ENCODE measurements around the gene PLCB1.

Gene PLCB1

DNA sequence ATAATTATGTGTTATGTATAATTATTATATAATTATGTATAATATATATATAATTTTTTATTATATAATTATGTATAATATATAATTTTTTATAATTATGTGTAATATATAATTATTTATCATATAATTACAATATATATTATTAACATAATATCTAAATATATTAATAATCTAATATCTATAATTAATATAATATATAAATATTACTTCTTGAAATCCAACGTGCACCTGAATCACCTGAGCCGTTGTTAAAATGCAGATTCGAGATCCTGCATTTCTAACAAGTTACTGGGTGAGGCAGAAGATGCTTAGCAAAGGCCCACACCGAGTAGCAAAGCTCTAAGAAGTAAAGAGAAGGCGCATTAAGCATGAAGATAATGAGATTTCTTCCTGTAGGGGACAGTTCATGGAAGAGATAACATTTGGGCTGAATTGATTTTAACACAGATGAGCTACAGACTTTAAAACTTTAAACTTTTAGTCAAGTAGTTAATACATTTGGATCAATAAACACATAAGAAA is 530.4 kb downstream of the PLCB1 start:
- no peak for TF ChIP-seq GATA1 (IDR thresholded peaks at IDR 0.05; ENCODE audit: low read depth, low read length)
- TF ChIP-seq POLR2A (IDR thresholded peaks at IDR 0.05; ENCODE audit: low read length), result no peak
- DNase-seq, result peak; percentile 2 to 4

- no peak for TF ChIP-seq POLR2A (IDR thresholded peaks at IDR 0.05; ENCODE audit: low read length)
- no peak for DNase-seq
Measured at GRCh38 chr20:8663424-8663823, 531.4 kb downstream of the PLCB1 start.

GRCh38 chr20:8664778-8665177 is 532.7 kb downstream of the PLCB1 start:
- TF ChIP-seq POLR2A (IDR thresholded peaks at IDR 0.05; ENCODE audit: low read length), result no peak
- TF ChIP-seq GATA1 (IDR thresholded peaks at IDR 0.05; ENCODE audit: low read depth, low read length), result no peak
- no peak for DNase-seq

DNA sequence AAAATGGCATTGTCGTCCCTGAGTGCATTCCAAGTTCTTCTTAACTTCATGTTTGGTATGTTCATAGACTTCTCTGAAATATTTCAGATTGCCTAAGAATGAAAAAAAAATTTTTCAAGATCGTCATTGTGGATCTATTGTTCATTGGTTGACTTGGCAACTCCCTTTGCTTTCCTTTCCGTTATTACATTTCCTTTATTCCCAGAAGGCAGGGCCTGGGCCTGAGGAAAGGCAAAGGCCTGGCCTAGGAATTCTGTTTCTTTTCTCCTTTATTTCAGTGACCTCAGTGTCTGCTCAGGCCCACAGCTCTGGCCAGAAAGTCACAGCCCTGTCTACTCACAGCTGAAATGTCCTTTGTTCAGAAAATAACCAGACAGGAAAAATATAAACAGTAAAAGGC is 535.2 kb downstream of the PLCB1 start:
- TF ChIP-seq GATA1 (IDR thresholded peaks at IDR 0.05; ENCODE audit: low read depth, low read length), result no peak
- no peak for TF ChIP-seq POLR2A (IDR thresholded peaks at IDR 0.05; ENCODE audit: low read length)
- no peak for DNase-seq

DNA sequence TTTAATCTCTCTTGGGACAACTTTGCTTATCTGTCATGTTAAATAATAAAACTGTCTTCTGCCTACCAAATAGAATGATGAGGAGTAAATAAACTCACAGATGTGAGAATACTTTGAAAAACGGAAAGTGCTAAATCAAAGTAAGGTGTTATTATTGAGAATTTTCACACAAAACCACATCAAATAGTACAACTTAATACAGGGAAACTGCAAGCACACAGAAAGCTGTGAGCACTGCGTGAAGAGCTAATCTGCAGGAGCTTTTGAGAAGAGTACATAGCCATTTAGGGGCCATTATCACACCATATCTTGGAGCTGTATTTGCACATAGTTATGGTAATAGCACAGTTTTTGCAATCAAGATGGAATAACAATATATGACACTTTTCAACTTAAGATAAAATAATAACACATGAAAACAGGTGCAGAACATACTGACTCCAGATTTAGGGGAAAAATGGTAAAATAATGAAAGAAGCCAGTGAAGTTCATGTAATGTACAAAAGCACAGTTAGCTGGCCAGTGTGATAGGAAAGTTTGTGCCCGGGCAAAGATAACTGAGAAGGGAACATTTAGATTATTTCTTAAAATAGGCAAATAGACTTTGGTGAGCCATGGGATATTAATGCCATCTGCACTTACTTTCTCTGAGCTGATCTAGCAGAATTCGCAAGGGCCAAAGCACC is 538.3 kb downstream of the PLCB1 start:
- DNase-seq, result no peak
- TF ChIP-seq POLR2A (IDR thresholded peaks at IDR 0.05; ENCODE audit: low read length), result no peak
- no peak for TF ChIP-seq GATA1 (IDR thresholded peaks at IDR 0.05; ENCODE audit: low read depth, low read length)

DNA sequence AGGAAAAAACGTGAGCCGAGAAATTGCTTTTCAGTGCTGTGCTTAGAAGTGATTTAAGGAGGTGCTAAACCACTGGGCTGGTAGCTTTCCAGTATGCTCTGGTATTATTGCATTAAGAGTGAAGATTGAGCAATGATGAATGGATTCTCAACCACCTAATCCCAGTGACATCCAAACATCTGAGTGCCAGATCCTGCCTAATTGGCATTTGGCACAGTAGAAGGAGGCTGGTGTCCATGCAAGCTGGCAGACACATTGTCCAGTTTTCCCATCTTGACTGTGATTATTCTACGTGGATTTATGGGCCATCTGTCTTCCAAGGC is 538.8 kb downstream of the PLCB1 start:
- no peak for TF ChIP-seq POLR2A (IDR thresholded peaks at IDR 0.05; ENCODE audit: low read length)
- TF ChIP-seq GATA1 (IDR thresholded peaks at IDR 0.05; ENCODE audit: low read depth, low read length), result no peak
- no peak for DNase-seq

DNA sequence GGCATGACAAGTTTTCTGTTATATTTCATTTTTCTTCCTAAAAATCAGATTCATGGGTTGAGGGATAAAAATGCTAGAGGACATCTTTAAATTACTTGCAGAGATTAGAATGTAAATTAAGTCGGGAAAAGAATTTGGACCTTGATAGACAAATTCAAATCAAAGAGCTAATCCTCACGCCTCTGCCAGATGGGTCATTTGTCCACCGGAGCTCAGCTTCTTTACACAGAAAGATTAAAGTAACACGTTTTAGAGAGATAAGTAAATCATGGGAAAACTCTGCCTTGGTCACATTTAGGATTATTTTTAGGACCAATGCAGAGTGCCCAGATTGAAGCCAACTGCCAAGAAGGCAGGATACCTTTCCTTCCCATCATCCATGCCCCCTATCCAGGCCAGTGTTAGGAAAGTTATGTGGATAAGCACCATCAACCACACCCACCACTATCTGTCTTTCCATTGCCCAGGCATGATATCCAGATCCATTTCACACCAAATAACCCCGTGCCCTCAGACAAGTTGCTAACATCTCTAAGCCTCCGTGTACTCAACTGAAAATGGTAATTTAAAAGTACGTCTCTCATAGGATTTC is 539.4 kb downstream of the PLCB1 start:
- no peak for DNase-seq
- TF ChIP-seq POLR2A (IDR thresholded peaks at IDR 0.05; ENCODE audit: low read length), result no peak

DNA sequence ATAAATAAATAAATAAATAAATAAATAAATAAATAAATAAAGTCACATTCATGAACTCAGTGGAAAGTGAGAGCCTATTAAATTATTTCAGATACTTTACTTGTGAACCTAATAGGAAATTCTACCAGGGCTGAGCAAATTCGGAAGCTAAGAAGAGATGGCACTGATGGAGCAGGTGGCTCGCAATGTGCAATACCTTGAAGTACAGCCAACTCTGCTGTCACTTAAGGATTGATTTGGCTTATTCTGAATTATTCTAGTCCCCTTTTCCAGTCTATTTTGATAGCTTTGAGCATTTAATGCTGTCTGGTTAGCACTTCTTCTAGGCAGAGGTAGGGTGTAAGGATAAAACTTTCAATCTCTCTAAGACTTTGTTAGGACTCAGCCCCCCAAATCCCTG is 541.0 kb downstream of the PLCB1 start:
- DNase-seq, result no peak
- TF ChIP-seq GATA1 (IDR thresholded peaks at IDR 0.05; ENCODE audit: low read depth, low read length), result no peak
- TF ChIP-seq POLR2A (IDR thresholded peaks at IDR 0.05; ENCODE audit: low read length), result no peak

- TF ChIP-seq POLR2A (IDR thresholded peaks at IDR 0.05; ENCODE audit: low read length), result no peak
- TF ChIP-seq GATA1 (IDR thresholded peaks at IDR 0.05; ENCODE audit: low read depth, low read length), result no peak
- DNase-seq, result no peak
Measured at GRCh38 chr20:8675896-8676295, 543.8 kb downstream of the PLCB1 start.

GRCh38 chr20:8678098-8678776 is 546.2 kb downstream of the PLCB1 start:
- TF ChIP-seq POLR2A (IDR thresholded peaks at IDR 0.05; ENCODE audit: low read length) (no peak), GATA1 (IDR thresholded peaks at IDR 0.05; ENCODE audit: low read depth, low read length) (no peak)
- no peak for DNase-seq

GRCh38 chr20:8689337-8689736 is 557.3 kb downstream of the PLCB1 start:
- DNase-seq, result no peak
- TF ChIP-seq POLR2A (IDR thresholded peaks at IDR 0.05; ENCODE audit: low read length) (no peak), GATA1 (IDR thresholded peaks at IDR 0.05; ENCODE audit: low read depth, low read length) (no peak)

- no peak for DNase-seq
- TF ChIP-seq GATA1 (IDR thresholded peaks at IDR 0.05; ENCODE audit: low read depth, low read length) (no peak), POLR2A (IDR thresholded peaks at IDR 0.05; ENCODE audit: low read length) (no peak)
Measured at GRCh38 chr20:8690074-8690473, 558.0 kb downstream of the PLCB1 start.

GRCh38 chr20:8693709-8694108 is 561.6 kb downstream of the PLCB1 start:
- no peak for DNase-seq
- TF ChIP-seq GATA1 (IDR thresholded peaks at IDR 0.05; ENCODE audit: low read depth, low read length) (no peak), POLR2A (IDR thresholded peaks at IDR 0.05; ENCODE audit: low read length) (no peak)

DNA sequence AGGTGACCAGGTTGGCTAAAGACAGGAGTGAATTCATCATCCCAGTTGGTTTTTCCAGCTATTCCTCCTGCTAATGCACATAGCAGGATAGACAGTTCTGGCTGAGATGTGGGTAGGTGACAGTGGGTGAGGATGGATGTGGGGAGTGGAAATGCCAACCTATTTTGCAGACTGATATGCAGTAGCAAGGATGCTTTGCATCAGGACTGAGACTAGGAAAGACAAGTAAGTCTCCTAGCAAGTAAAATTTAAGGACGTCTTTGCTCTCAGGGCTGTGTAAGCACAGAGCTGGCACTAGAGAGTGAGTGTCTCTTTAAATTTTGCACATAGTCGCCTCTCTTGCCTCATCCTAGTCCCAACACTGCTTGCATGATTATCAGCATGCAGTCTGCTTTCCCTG is 568.7 kb downstream of the PLCB1 start:
- TF ChIP-seq POLR2A (IDR thresholded peaks at IDR 0.05; ENCODE audit: low read length), result no peak
- TF ChIP-seq GATA1 (IDR thresholded peaks at IDR 0.05; ENCODE audit: low read depth, low read length), result no peak
- DNase-seq, result no peak
